ENCODE results near the gene MAGEB3.

GRCh38 chrX:30183554-30183953 is 46.9 kb upstream of the MAGEB3 start:
- TF ChIP-seq CTCF (IDR thresholded peaks at IDR 0.05; ENCODE audit: insufficient read depth, low read depth, low read length) (no peak), EZH2 (IDR thresholded peaks at IDR 0.05; ENCODE audit: insufficient read depth, low read length) (no peak)
